Measurements from ENCODE around the gene MOSMO.

MOSMO gene

GRCh38 chr16:22007509-22008214 is at the start of gene MOSMO:
Gene MOSMO, plus strand, starts transcription at chr16:22008111. Its CDS starts 191 bp downstream, at chr16:22008302.
- H3K27me3 ChIP-seq (ENCODE audit: insufficient read depth, low read length): no peaks in the 10 kb centered on the region
- H3K4me3 ChIP-seq (ENCODE audit: low read length): peak within 1 kb of the TSS; percentile 91
- no peaks in the 10 kb centered on the region for H3K36me3 ChIP-seq (ENCODE audit: insufficient read depth, low read length)
- peaks cover 20% of the 10 kb centered on the region for H3K4me1 ChIP-seq (ENCODE audit: insufficient read depth, low read length)
- H3K9me3 ChIP-seq (ENCODE audit: low read length): no peaks in the 10 kb centered on the region
- peak within 1 kb of the TSS; percentile 90 for H2AFZ ChIP-seq (ENCODE audit: low read depth, low read length)

- peaks cover 6% of the 10 kb centered on the region for H3K4me1 ChIP-seq (ENCODE audit: insufficient read depth, low read length)
- H3K36me3 ChIP-seq (ENCODE audit: insufficient read depth, low read length): peaks cover 74% of the 10 kb centered on the region
- H3K9me3 ChIP-seq (ENCODE audit: low read length): no peaks in the 10 kb centered on the region
- no peak overlapping the region for H2AFZ ChIP-seq (ENCODE audit: low read depth, low read length)
- no peaks in the 10 kb centered on the region for H3K27me3 ChIP-seq (ENCODE audit: insufficient read depth, low read length)
- H3K4me3 ChIP-seq (ENCODE audit: low read length): no peak overlapping the region
Observed at GRCh38 chr16:21959050-21959449, 48.9 kb upstream of the MOSMO start.

GRCh38 chr16:21962475-21962874 is 45.4 kb upstream of the MOSMO start:
- H3K27me3 ChIP-seq (ENCODE audit: insufficient read depth, low read length): no peaks in the 10 kb centered on the region
- H3K36me3 ChIP-seq (ENCODE audit: insufficient read depth, low read length): peaks cover 93% of the 10 kb centered on the region
- no peaks in the 10 kb centered on the region for H3K4me1 ChIP-seq (ENCODE audit: insufficient read depth, low read length)
- H3K9me3 ChIP-seq (ENCODE audit: low read length): no peaks in the 10 kb centered on the region
- H2AFZ ChIP-seq (ENCODE audit: low read depth, low read length): no peak overlapping the region
- no peak overlapping the region for H3K4me3 ChIP-seq (ENCODE audit: low read length)

- Histone ChIP-seq H3K36me3 (ENCODE audit: insufficient read depth, low read length) (peaks cover 93% of the 10 kb centered on the region), H3K4me1 (ENCODE audit: insufficient read depth, low read length) (no peaks in the 10 kb centered on the region)
Observed at GRCh38 chr16:21963887-21964286, 44.0 kb upstream of the MOSMO start.

GRCh38 chr16:21964353-21964752 is 43.6 kb upstream of the MOSMO start:
- peaks cover 91% of the 10 kb centered on the region for H3K36me3 ChIP-seq (ENCODE audit: insufficient read depth, low read length)
- no peaks in the 10 kb centered on the region for H3K9me3 ChIP-seq (ENCODE audit: low read length)
- H2AFZ ChIP-seq (ENCODE audit: low read depth, low read length): no peak overlapping the region
- H3K4me1 ChIP-seq (ENCODE audit: insufficient read depth, low read length): no peaks in the 10 kb centered on the region
- no peak overlapping the region for H3K4me3 ChIP-seq (ENCODE audit: low read length)
- no peaks in the 10 kb centered on the region for H3K27me3 ChIP-seq (ENCODE audit: insufficient read depth, low read length)

More at GRCh38 chr16:21963887-21964286, 44.0 kb upstream of the MOSMO start:
- Histone ChIP-seq H3K27me3 (ENCODE audit: insufficient read depth, low read length) (no peaks in the 10 kb centered on the region), H2AFZ (ENCODE audit: low read depth, low read length) (no peak overlapping the region), H3K4me3 (ENCODE audit: low read length) (no peak overlapping the region), H3K9me3 (ENCODE audit: low read length) (no peaks in the 10 kb centered on the region)

- H3K4me3 ChIP-seq (ENCODE audit: low read length): no peak overlapping the region
- H3K27me3 ChIP-seq (ENCODE audit: insufficient read depth, low read length): no peaks in the 10 kb centered on the region
- H3K36me3 ChIP-seq (ENCODE audit: insufficient read depth, low read length): peaks cover 90% of the 10 kb centered on the region
- no peaks in the 10 kb centered on the region for H3K9me3 ChIP-seq (ENCODE audit: low read length)
- H2AFZ ChIP-seq (ENCODE audit: low read depth, low read length): no peak overlapping the region
- H3K4me1 ChIP-seq (ENCODE audit: insufficient read depth, low read length): peaks cover 6% of the 10 kb centered on the region
Observed at GRCh38 chr16:21971856-21972255, 36.1 kb upstream of the MOSMO start.

- no peak overlapping the region for H3K4me3 ChIP-seq (ENCODE audit: low read length)
- H3K9me3 ChIP-seq (ENCODE audit: low read length): no peaks in the 10 kb centered on the region
- H2AFZ ChIP-seq (ENCODE audit: low read depth, low read length): no peak overlapping the region
- H3K4me1 ChIP-seq (ENCODE audit: insufficient read depth, low read length): peaks cover 6% of the 10 kb centered on the region
- H3K27me3 ChIP-seq (ENCODE audit: insufficient read depth, low read length): no peaks in the 10 kb centered on the region
- peaks cover 91% of the 10 kb centered on the region for H3K36me3 ChIP-seq (ENCODE audit: insufficient read depth, low read length)
Observed at GRCh38 chr16:21973945-21974344, 34.0 kb upstream of the MOSMO start.

GRCh38 chr16:21980032-21980431 is 27.9 kb upstream of the MOSMO start:
- no peaks in the 10 kb centered on the region for H3K27me3 ChIP-seq (ENCODE audit: insufficient read depth, low read length)
- H3K4me3 ChIP-seq (ENCODE audit: low read length): no peak overlapping the region
- no peaks in the 10 kb centered on the region for H3K9me3 ChIP-seq (ENCODE audit: low read length)
- H3K4me1 ChIP-seq (ENCODE audit: insufficient read depth, low read length): no peaks in the 10 kb centered on the region
- peaks cover 97% of the 10 kb centered on the region for H3K36me3 ChIP-seq (ENCODE audit: insufficient read depth, low read length)
- no peak overlapping the region for H2AFZ ChIP-seq (ENCODE audit: low read depth, low read length)

- Histone ChIP-seq H3K36me3 (ENCODE audit: insufficient read depth, low read length) (peaks cover 84% of the 10 kb centered on the region), H2AFZ (ENCODE audit: low read depth, low read length) (no peak overlapping the region), H3K4me1 (ENCODE audit: insufficient read depth, low read length) (no peaks in the 10 kb centered on the region)
Observed at GRCh38 chr16:21982108-21982507, 25.8 kb upstream of the MOSMO start.

GRCh38 chr16:21984062-21984461 is 23.8 kb upstream of the MOSMO start:
- no peaks in the 10 kb centered on the region for H3K4me1 ChIP-seq (ENCODE audit: insufficient read depth, low read length)
- no peak overlapping the region for H2AFZ ChIP-seq (ENCODE audit: low read depth, low read length)
- H3K9me3 ChIP-seq (ENCODE audit: low read length): no peaks in the 10 kb centered on the region
- H3K4me3 ChIP-seq (ENCODE audit: low read length): no peak overlapping the region
- no peaks in the 10 kb centered on the region for H3K27me3 ChIP-seq (ENCODE audit: insufficient read depth, low read length)
- peaks cover 65% of the 10 kb centered on the region for H3K36me3 ChIP-seq (ENCODE audit: insufficient read depth, low read length)

More at GRCh38 chr16:21982108-21982507, 25.8 kb upstream of the MOSMO start:
- H3K27me3 ChIP-seq (ENCODE audit: insufficient read depth, low read length): no peaks in the 10 kb centered on the region
- no peaks in the 10 kb centered on the region for H3K9me3 ChIP-seq (ENCODE audit: low read length)
- no peak overlapping the region for H3K4me3 ChIP-seq (ENCODE audit: low read length)

- Histone ChIP-seq H3K27me3 (ENCODE audit: insufficient read depth, low read length) (no peaks in the 10 kb centered on the region), H2AFZ (ENCODE audit: low read depth, low read length) (no peak overlapping the region), H3K4me1 (ENCODE audit: insufficient read depth, low read length) (no peaks in the 10 kb centered on the region), H3K36me3 (ENCODE audit: insufficient read depth, low read length) (peaks cover 50% of the 10 kb centered on the region), H3K4me3 (ENCODE audit: low read length) (no peak overlapping the region), H3K9me3 (ENCODE audit: low read length) (no peaks in the 10 kb centered on the region)
Observed at GRCh38 chr16:21985524-21985923, 22.4 kb upstream of the MOSMO start.

- H3K9me3 ChIP-seq (ENCODE audit: low read length): no peaks in the 10 kb centered on the region
- H3K4me1 ChIP-seq (ENCODE audit: insufficient read depth, low read length): no peaks in the 10 kb centered on the region
- no peak overlapping the region for H3K4me3 ChIP-seq (ENCODE audit: low read length)
- no peak overlapping the region for H2AFZ ChIP-seq (ENCODE audit: low read depth, low read length)
- peaks cover 39% of the 10 kb centered on the region for H3K36me3 ChIP-seq (ENCODE audit: insufficient read depth, low read length)
- no peaks in the 10 kb centered on the region for H3K27me3 ChIP-seq (ENCODE audit: insufficient read depth, low read length)
Observed at GRCh38 chr16:21986692-21987246, 21.1 kb upstream of the MOSMO start.

GRCh38 chr16:21987498-21987897 is 20.4 kb upstream of the MOSMO start:
- peaks cover 33% of the 10 kb centered on the region for H3K36me3 ChIP-seq (ENCODE audit: insufficient read depth, low read length)
- no peaks in the 10 kb centered on the region for H3K27me3 ChIP-seq (ENCODE audit: insufficient read depth, low read length)
- no peak overlapping the region for H2AFZ ChIP-seq (ENCODE audit: low read depth, low read length)
- no peaks in the 10 kb centered on the region for H3K9me3 ChIP-seq (ENCODE audit: low read length)
- no peaks in the 10 kb centered on the region for H3K4me1 ChIP-seq (ENCODE audit: insufficient read depth, low read length)
- no peak overlapping the region for H3K4me3 ChIP-seq (ENCODE audit: low read length)
